Kidney (tissue), 14 donors: ENCODE data around the gene WSCD1. TPM values are rescaled to one million over a fixed set of nuclear protein-coding genes. Genes with fewer than 3 reads are reported as not detected.

Source experiments
- DNase-seq, 5 donors: peaks; one replicate each; pipeline ENCODE4 v3.0.0-alpha.2; 2013 to 2020
- FAIRE-seq: peaks from 2 replicates; lab custom pipeline; 2012; peaks lifted over from hg19 to GRCh38; lab: Jason Lieb, UNC
- H3K27ac ChIP-seq, 2 donors: one replicate each; pipeline ENCODE4 v1.7.0; 2013; ENCODE audit warnings: low read depth in 2 of 2, low read length in 2 of 2, inconsistent platforms in 1 of 2
- H3K27me3 ChIP-seq: one replicate; pipeline ENCODE4 v1.7.1; 2013; ENCODE audit warnings: low read length, inconsistent platforms; ENCODE audit not compliant: control insufficient read depth, insufficient read depth
- H3K36me3 ChIP-seq, 3 donors: one replicate each; pipeline versions ENCODE4 v1.7.0 to v1.7.1; 2013; ENCODE audit warnings: low read length in 3 of 3, control low read depth in 1 of 3, inconsistent platforms in 1 of 3; ENCODE audit not compliant: insufficient read depth in 3 of 3, control insufficient read depth in 2 of 3
- H3K4me1 ChIP-seq, 3 donors: one replicate each; pipeline versions ENCODE4 v1.7.0 to v1.7.1; 2013; ENCODE audit warnings: low read length in 3 of 3, inconsistent platforms in 1 of 3, low read depth in 1 of 3; ENCODE audit not compliant: control insufficient read depth in 2 of 3, insufficient read depth in 2 of 3
- H3K4me3 ChIP-seq, 3 donors: one replicate each; pipeline versions ENCODE4 v1.7.0 to v1.8.1; 2013; ENCODE audit warnings: low read length in 3 of 3, control low read depth in 1 of 3, inconsistent platforms in 1 of 3
- H3K9ac ChIP-seq, 3 donors: one replicate each; pipeline versions ENCODE4 v1.7.0 to v1.7.1; 2013; ENCODE audit warnings: low read length in 3 of 3, control low read depth in 1 of 3, inconsistent platforms in 1 of 3
- H3K9me3 ChIP-seq, 3 donors: one replicate each; pipeline versions ENCODE4 v1.7.0 to v1.7.1; 2013; ENCODE audit warnings: low read length in 3 of 3, control low read depth in 1 of 3, inconsistent platforms in 1 of 3; ENCODE audit not compliant: control insufficient read depth in 2 of 3, insufficient read depth in 1 of 3
- CTCF ChIP-seq: IDR thresholded peaks from 3 replicates; pipeline ENCODE4 v1.5.1; 2012; ENCODE audit warnings: mild to moderate bottlenecking, moderate library complexity, borderline replicate concordance; ENCODE audit not compliant: insufficient read depth; ENCODE audit errors: extremely low read depth
- intact Hi-C: fragments of 100-400 bp; cut with DNase I; formaldehyde crosslinking; loops from one replicate; pipeline ENCODE4 v1.11.1; 2022
- polyA plus RNA-seq: library from polyadenylated mRNA; stranded (reverse); fragments of 350-450 nt; fragmentation: Illumina TruSeq; extraction: RNeasy Lipid Tissue Mini Kit (QIAGEN cat#74804); gene quantifications from one replicate; pipeline ENCODE4 v1.2.3, GENCODE V29; 2014; ENCODE audit warnings: low read depth, low replicate concordance; ENCODE audit not compliant: insufficient read depth
- total RNA-seq: library from RNA; stranded (reverse); fragmentation: NEBNext Ultra II Directional; extraction: Animal tissue kit (Norgen Biotek cat#: 25700); gene quantifications from one replicate; pipeline ENCODE4 v1.2.1, GENCODE V29; 2021
- donor health status: control.
- donor health status: control.
- donor health status: control.
- donor health status: control.
- donor health status: control.
- donor health status: DM: yes; HTN: yes; CAD: no.
- donor health status: Normal renal cell carcinoma (clear cell type).

Gene WSCD1
- total and polyA plus RNA-seq, 2 donors from 2014 or later = 5.4 to 14.5 TPM

- DNase-seq (no peak), FAIRE-seq (no peak)
- no peaks in the 10 kb centered on the region for H3K36me3 ChIP-seq
- H3K4me3 ChIP-seq = no peak overlapping the region
- no peak overlapping the region for H3K9ac ChIP-seq
- no peaks in the 10 kb centered on the region for H3K4me1 ChIP-seq
- no peaks in the 10 kb centered on the region for H3K27me3 ChIP-seq
- no peak for TF ChIP-seq CTCF
- no peak overlapping the region for H3K27ac ChIP-seq
- no peaks in the 10 kb centered on the region for H3K9me3 ChIP-seq
- intact Hi-C loops = no loop called here
These were observed 65.1 kb downstream of the WSCD1 start for GRCh38 chr17:6135236-6135635.

- H3K4me3 ChIP-seq = no peak overlapping the region
- no peak for TF ChIP-seq CTCF
- no peaks in the 10 kb centered on the region for H3K36me3 ChIP-seq
- DNase-seq (no peak), FAIRE-seq (no peak)
- H3K4me1 ChIP-seq = no peaks in the 10 kb centered on the region
- H3K9me3 ChIP-seq = no peaks in the 10 kb centered on the region
- intact Hi-C loops = no loop called here
- no peaks in the 10 kb centered on the region for H3K27me3 ChIP-seq
- H3K9ac ChIP-seq = no peak overlapping the region
- H3K27ac ChIP-seq = no peak overlapping the region
These were observed 65.8 kb downstream of the WSCD1 start for GRCh38 chr17:6135996-6136395.

- no peak for TF ChIP-seq CTCF
- Histone ChIP-seq H3K36me3 (no peaks in the 10 kb centered on the region), H3K4me3 (no peak overlapping the region), H3K9ac (no peak overlapping the region), H3K9me3 (no peaks in the 10 kb centered on the region), H3K27ac (no peak overlapping the region), H3K4me1 (no peaks in the 10 kb centered on the region), H3K27me3 (no peaks in the 10 kb centered on the region)
- DNase-seq (no peak), FAIRE-seq (no peak)
- intact Hi-C loops = no loop called here
These were observed 67.7 kb downstream of the WSCD1 start for GRCh38 chr17:6137716-6138502.
